Gastrocnemius medialis (tissue), 4 donors: ENCODE data around the gene PKN1.

Source experiments
- CTCF ChIP-seq, 5 experiments: fragments of 450-650 bp in 3 of 5; fragments of 200-600 bp in 2 of 5; sonication (generic) in 2 of 5; IDR thresholded peaks in 4 of 5; conservative IDR thresholded peaks in 1 of 5; 1 replicate in 4 of 5; 2 replicates in 1 of 5; pipeline ENCODE4 v1.5.1; 2016 to 2019; ENCODE audit warnings: antibody characterized with exemption in 5 of 5, mild to moderate bottlenecking in 3 of 5, moderate library complexity in 3 of 5
- POLR2A ChIP-seq, 2 donors: fragments of 450-650 bp; IDR thresholded peaks; one replicate each; pipeline ENCODE4 v1.6.1; 2017; ENCODE audit warnings: antibody characterized with exemption in 2 of 2, mild to moderate bottlenecking in 2 of 2, moderate library complexity in 2 of 2

DNA sequence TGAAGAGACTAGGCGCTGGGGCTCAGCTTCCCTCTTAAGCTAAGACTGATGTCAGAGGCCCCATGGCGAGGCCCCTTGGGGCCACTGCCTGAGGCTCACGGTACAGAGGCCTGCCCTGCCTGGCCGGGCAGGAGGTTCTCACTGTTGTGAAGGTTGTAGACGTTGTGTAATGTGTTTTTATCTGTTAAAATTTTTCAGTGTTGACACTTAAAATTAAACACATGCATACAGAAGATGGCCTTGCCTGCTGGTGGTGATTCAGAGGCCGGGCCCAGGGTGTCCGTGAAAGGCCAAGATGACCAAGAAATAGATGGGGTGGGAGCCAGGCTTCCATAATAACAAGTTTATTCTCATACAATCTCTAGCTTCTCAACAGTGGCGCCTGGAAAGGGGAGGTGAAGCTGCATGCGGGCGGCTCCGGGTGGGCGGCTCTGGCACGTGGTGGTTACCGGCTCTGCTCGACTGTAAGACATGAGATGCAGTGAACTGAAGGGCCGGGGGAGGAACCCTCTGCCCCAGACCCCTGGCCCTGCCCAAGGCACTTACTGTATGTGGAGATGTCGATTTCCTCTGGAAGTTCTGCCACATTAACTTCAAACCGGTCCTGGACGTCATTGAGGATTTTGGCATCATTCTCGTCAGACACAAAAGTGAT, 24.5 kb upstream of the PKN1 start:
- TF ChIP-seq CTCF (IDR thresholded peaks at IDR 0.05 in 4 of 5, conservative IDR thresholded peaks at IDR 0.05 in 1 of 5) (no peak), POLR2A (IDR thresholded peaks at IDR 0.05) (no peak)
